ENCODE results near the gene RBX1.

RBX1 gene

DNA sequence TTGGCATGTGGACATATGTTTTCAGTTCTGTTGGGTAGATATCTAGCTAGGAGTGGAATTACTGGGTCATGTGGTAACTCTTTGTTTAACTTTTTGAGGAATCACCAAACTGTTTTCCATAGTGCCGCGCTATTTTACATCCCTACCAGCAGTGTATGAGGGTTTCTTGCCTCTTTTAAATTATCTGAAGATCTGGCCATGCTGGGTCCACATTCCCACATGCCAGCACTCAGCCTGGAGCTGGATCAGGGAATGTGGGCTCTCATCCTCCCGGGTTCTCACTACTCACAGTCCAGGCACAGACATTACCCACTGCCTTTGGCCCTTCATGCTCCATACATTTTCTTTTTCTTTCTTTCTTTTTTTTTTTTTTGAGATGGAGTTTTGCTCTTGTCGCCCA, 44.6 kb downstream of the RBX1 start:
- Histone ChIP-seq H3K4me1 (ENCODE audit: low read length) (no peaks in the 10 kb centered on the region), H3K36me3 (replicated peaks; ENCODE audit: low read depth, low read length) (no peaks in the 10 kb centered on the region), H3K79me2 (ENCODE audit: low read length) (no peaks in the 10 kb centered on the region), H3K27ac (ENCODE audit: low read length) (no peak overlapping the region), H3K4me3 (ENCODE audit: low read length) (no peak overlapping the region), H4K20me1 (ENCODE audit: insufficient read depth, low read length) (no peaks in the 10 kb centered on the region), H3K9me3 (ENCODE audit: insufficient read depth, low read length) (no peaks in the 10 kb centered on the region), H3K27me3 (ENCODE audit: low read depth, low read length) (peaks cover 21% of the 10 kb centered on the region), H3K4me2 (ENCODE audit: low read length) (no peak overlapping the region), H3K9ac (ENCODE audit: low read length) (no peak overlapping the region), H2AFZ (ENCODE audit: low read depth, low read length) (no peak overlapping the region)
- TF ChIP-seq, protein P1, sequence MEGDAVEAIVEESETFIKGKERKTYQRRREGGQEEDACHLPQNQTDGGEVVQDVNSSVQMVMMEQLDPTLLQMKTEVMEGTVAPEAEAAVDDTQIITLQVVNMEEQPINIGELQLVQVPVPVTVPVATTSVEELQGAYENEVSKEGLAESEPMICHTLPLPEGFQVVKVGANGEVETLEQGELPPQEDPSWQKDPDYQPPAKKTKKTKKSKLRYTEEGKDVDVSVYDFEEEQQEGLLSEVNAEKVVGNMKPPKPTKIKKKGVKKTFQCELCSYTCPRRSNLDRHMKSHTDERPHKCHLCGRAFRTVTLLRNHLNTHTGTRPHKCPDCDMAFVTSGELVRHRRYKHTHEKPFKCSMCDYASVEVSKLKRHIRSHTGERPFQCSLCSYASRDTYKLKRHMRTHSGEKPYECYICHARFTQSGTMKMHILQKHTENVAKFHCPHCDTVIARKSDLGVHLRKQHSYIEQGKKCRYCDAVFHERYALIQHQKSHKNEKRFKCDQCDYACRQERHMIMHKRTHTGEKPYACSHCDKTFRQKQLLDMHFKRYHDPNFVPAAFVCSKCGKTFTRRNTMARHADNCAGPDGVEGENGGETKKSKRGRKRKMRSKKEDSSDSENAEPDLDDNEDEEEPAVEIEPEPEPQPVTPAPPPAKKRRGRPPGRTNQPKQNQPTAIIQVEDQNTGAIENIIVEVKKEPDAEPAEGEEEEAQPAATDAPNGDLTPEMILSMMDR (IDR thresholded peaks at IDR 0.05; ENCODE audit: low read depth, low read length) = no peak
- TF ChIP-seq EZH2phosphoT487 (IDR thresholded peaks at IDR 0.05; ENCODE audit: low read depth) = no peak

DNA sequence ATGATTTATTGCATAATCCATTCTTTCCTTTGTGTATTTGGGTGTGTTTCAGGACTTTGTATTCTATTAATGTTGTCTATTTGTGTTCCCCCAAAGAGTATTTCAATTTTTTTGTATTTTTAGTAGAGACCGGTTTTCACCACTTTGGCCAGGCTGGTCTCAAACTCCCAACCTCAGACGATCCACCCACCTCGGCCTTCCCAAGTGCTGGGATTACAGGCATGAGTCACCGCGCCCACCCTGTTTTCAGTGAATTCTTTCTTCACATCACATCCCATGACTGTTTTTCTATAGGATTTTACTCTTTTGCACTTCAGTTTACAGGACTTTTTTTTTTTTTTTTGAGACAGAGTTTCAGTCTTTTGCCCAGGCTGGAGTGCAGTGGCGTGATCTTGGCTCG, 46.3 kb downstream of the RBX1 start:
- Histone ChIP-seq H3K27ac (ENCODE audit: low read length) (no peak overlapping the region), H3K36me3 (replicated peaks; ENCODE audit: low read depth, low read length) (no peaks in the 10 kb centered on the region), H3K9me3 (ENCODE audit: insufficient read depth, low read length) (no peaks in the 10 kb centered on the region), H2AFZ (ENCODE audit: low read depth, low read length) (no peak overlapping the region), H3K4me2 (ENCODE audit: low read length) (no peak overlapping the region), H3K4me3 (ENCODE audit: low read length) (no peak overlapping the region), H3K4me1 (ENCODE audit: low read length) (no peaks in the 10 kb centered on the region), H3K9ac (ENCODE audit: low read length) (no peak overlapping the region), H3K79me2 (ENCODE audit: low read length) (no peaks in the 10 kb centered on the region), H3K27me3 (ENCODE audit: low read depth, low read length) (peaks cover 9% of the 10 kb centered on the region), H4K20me1 (ENCODE audit: insufficient read depth, low read length) (no peaks in the 10 kb centered on the region)
- TF ChIP-seq, protein P1 (IDR thresholded peaks at IDR 0.05; ENCODE audit: low read depth, low read length) = no peak
- TF ChIP-seq EZH2phosphoT487 (IDR thresholded peaks at IDR 0.05; ENCODE audit: low read depth) = no peak

DNA sequence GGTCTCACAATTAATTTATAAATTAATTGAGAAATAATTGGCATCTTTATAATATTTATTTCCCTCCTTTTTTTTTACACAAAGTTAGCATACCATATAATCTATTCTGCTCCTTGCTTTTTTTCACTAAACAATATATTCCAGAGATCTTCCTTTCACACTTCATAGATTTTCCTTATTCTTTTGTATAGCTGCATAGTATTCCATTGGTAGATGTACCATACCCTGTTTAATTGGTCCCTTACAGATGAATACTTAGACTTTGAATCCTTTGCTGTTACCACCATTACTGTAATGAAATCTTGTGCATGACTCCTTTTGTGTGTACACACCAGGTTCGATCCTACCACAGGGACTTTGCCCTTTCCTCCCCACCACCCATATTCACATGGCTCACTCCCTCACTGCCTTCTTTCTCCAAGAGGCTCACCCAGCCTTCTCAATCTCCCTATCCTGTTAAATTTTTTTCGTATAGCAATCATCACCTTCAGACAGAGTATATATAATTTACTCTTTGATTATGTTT, 48.9 kb downstream of the RBX1 start:
- no peaks in the 10 kb centered on the region for H3K4me1 ChIP-seq (ENCODE audit: low read length)
- no peak overlapping the region for H3K4me2 ChIP-seq (ENCODE audit: low read length)
- H3K27ac ChIP-seq (ENCODE audit: low read length) = no peak overlapping the region
- no peak overlapping the region for H2AFZ ChIP-seq (ENCODE audit: low read depth, low read length)
- no peak overlapping the region for H3K4me3 ChIP-seq (ENCODE audit: low read length)
- no peak for TF ChIP-seq EZH2phosphoT487 (IDR thresholded peaks at IDR 0.05; ENCODE audit: low read depth)
- TF ChIP-seq, protein P1 (IDR thresholded peaks at IDR 0.05; ENCODE audit: low read depth, low read length) = no peak
- H3K36me3 ChIP-seq (replicated peaks; ENCODE audit: low read depth, low read length) = no peaks in the 10 kb centered on the region
- no peaks in the 10 kb centered on the region for H3K9me3 ChIP-seq (ENCODE audit: insufficient read depth, low read length)
- no peak overlapping the region for H3K9ac ChIP-seq (ENCODE audit: low read length)
- no peaks in the 10 kb centered on the region for H4K20me1 ChIP-seq (ENCODE audit: insufficient read depth, low read length)
- no peaks in the 10 kb centered on the region for H3K27me3 ChIP-seq (ENCODE audit: low read depth, low read length)
- no peaks in the 10 kb centered on the region for H3K79me2 ChIP-seq (ENCODE audit: low read length)

DNA sequence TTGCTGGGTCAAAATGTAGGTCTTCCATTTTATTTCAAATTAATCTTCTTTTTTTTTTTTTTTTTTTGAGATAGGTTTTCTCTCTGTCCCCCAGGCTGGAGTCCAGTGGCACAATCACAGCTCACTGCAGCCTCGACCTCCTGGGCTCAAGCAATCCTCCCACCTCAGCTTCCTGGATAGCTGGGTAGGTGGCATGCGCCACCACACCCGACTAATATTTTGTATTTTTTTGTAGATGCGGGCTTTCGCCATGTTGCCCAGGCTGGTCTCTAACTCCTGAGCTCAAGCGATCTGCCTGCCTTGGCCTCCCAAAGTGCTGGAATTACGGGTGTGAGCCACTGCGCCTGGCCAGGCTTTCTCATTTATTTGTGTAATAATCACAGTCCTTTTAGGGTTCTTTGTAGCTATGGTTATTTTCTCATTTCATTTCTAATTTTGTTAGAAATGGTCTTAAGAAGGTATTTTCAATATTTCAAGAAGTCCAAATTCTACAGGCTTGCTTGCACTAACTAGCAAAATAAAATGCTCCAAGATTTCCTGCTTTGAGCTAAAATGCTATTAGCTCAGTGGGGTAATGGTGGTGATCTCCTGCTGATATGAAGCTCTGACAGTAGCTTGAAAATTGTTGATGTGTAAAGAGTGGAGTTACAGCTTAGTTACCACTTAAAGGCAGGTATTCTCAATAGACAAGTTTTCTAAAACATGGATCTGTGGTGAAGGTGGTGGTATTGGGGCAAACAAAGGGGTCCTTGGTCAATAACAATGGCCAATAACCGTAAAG, 50.0 kb downstream of the RBX1 start:
- no peaks in the 10 kb centered on the region for H3K4me1 ChIP-seq (ENCODE audit: low read length)
- H3K36me3 ChIP-seq (replicated peaks; ENCODE audit: low read depth, low read length) = no peaks in the 10 kb centered on the region
- H3K4me2 ChIP-seq (ENCODE audit: low read length) = no peak overlapping the region
- TF ChIP-seq, protein P1 (IDR thresholded peaks at IDR 0.05; ENCODE audit: low read depth, low read length) = no peak
- H4K20me1 ChIP-seq (ENCODE audit: insufficient read depth, low read length) = no peaks in the 10 kb centered on the region
- H3K9me3 ChIP-seq (ENCODE audit: insufficient read depth, low read length) = no peaks in the 10 kb centered on the region
- no peak overlapping the region for H3K27ac ChIP-seq (ENCODE audit: low read length)
- H3K79me2 ChIP-seq (ENCODE audit: low read length) = no peaks in the 10 kb centered on the region
- H3K27me3 ChIP-seq (ENCODE audit: low read depth, low read length) = no peaks in the 10 kb centered on the region
- no peak overlapping the region for H2AFZ ChIP-seq (ENCODE audit: low read depth, low read length)
- H3K4me3 ChIP-seq (ENCODE audit: low read length) = no peak overlapping the region
- no peak overlapping the region for H3K9ac ChIP-seq (ENCODE audit: low read length)

Data from OCI-LY3 (cell line).